Measurements from ENCODE around the gene CHD6. TPM values are rescaled to one million over a fixed set of nuclear protein-coding genes. Genes with fewer than 3 reads are reported as not detected.
"Not testable (repeated sequence)": the region's sequence is repeated elsewhere in the genome, so short reads cannot be mapped to it uniquely, and the experiment has no call there.

Gene CHD6
- total RNA-seq, 1 experiment from 2014 or later, result 27.2 TPM

- no peak for DNase-seq (ENCODE audit: unreplicated experiment)
- no TSS peak for BruUV-seq (replicated peaks)
- no peak for TF ChIP-seq CTCF (IDR thresholded peaks at IDR 0.05; ENCODE audit: unreplicated experiment)
- POLR2A ChIA-PET, result no interaction called here
- Mint-ChIP-seq H3K4me1 (ENCODE audit: insufficient read depth, unreplicated experiment) (peaks cover 8% of the 10 kb centered on the region), H3K4me3 (ENCODE audit: unreplicated experiment) (no peak overlapping the region), H3K36me3 (ENCODE audit: insufficient read depth, unreplicated experiment) (peaks cover 11% of the 10 kb centered on the region), H3K27me3 (ENCODE audit: insufficient read depth, unreplicated experiment) (no peaks in the 10 kb centered on the region), H3K27ac (ENCODE audit: low read depth, unreplicated experiment) (no peak overlapping the region), H3K9me3 (ENCODE audit: unreplicated experiment) (no peaks in the 10 kb centered on the region)
- CTCF ChIA-PET, result no interaction called here
- intact Hi-C loops (cut with micrococcal nuclease), result no loop called here
Observed at GRCh38 chr20:41538810-41539596, 79.2 kb downstream of the CHD6 start.

GRCh38 chr20:41537865-41538264 is 80.3 kb downstream of the CHD6 start:
- Mint-ChIP-seq H3K4me3 (ENCODE audit: unreplicated experiment) (no peak overlapping the region), H3K36me3 (ENCODE audit: insufficient read depth, unreplicated experiment) (peaks cover 12% of the 10 kb centered on the region), H3K27me3 (ENCODE audit: insufficient read depth, unreplicated experiment) (no peaks in the 10 kb centered on the region), H3K27ac (ENCODE audit: low read depth, unreplicated experiment) (no peak overlapping the region), H3K4me1 (ENCODE audit: insufficient read depth, unreplicated experiment) (peaks cover 8% of the 10 kb centered on the region), H3K9me3 (ENCODE audit: unreplicated experiment) (no peaks in the 10 kb centered on the region)
- POLR2A ChIA-PET, result no interaction called here
- BruUV-seq (replicated peaks), result no TSS peak
- CTCF ChIA-PET, result interaction anchor here (0.6 kb wide), 1 partner anchor 1645 kb away, joined by 3 read pairs; no protein-coding TSS in a partner anchor
- intact Hi-C loops (cut with micrococcal nuclease), result no loop called here
- no peak for DNase-seq (ENCODE audit: unreplicated experiment)
- TF ChIP-seq CTCF (IDR thresholded peaks at IDR 0.05; ENCODE audit: unreplicated experiment), result no peak

GRCh38 chr20:41535551-41535950 is 82.6 kb downstream of the CHD6 start:
- ChIA-PET CTCF (interaction anchor here (1.5 kb wide), 1 partner anchor 10 kb away, joined by 5 read pairs; no protein-coding TSS in a partner anchor), POLR2A (interaction anchor here (0.6 to 1.3 kb wide), 3 partner anchors 9 to 39 kb away, joined by 3 read pairs; no protein-coding TSS in a partner anchor)
- intact Hi-C loops (cut with micrococcal nuclease); BruUV-seq (replicated peaks); DNase-seq (ENCODE audit: unreplicated experiment); H3K27me3 Mint-ChIP-seq (ENCODE audit: insufficient read depth, unreplicated experiment); H3K4me3 Mint-ChIP-seq (ENCODE audit: unreplicated experiment); H3K27ac Mint-ChIP-seq (ENCODE audit: low read depth, unreplicated experiment); H3K9me3 Mint-ChIP-seq (ENCODE audit: unreplicated experiment); H3K4me1 Mint-ChIP-seq (ENCODE audit: insufficient read depth, unreplicated experiment): not testable (repeated sequence)
- peaks cover 19% of the 10 kb centered on the region for H3K36me3 Mint-ChIP-seq (ENCODE audit: insufficient read depth, unreplicated experiment)

- Mint-ChIP-seq H3K27me3 (ENCODE audit: insufficient read depth, unreplicated experiment) (no peaks in the 10 kb centered on the region), H3K4me3 (ENCODE audit: unreplicated experiment) (no peak overlapping the region), H3K36me3 (ENCODE audit: insufficient read depth, unreplicated experiment) (peaks cover 19% of the 10 kb centered on the region), H3K4me1 (ENCODE audit: insufficient read depth, unreplicated experiment) (peaks cover 8% of the 10 kb centered on the region), H3K27ac (ENCODE audit: low read depth, unreplicated experiment) (no peak overlapping the region), H3K9me3 (ENCODE audit: unreplicated experiment) (no peaks in the 10 kb centered on the region)
- POLR2A ChIA-PET, result interaction anchor here (0.8 to 1.5 kb wide), 2 partner anchors 9 to 40 kb away, joined by 3 to 4 read pairs; no protein-coding TSS in a partner anchor
- intact Hi-C loops (cut with micrococcal nuclease), result no loop called here
- no peak for TF ChIP-seq CTCF (IDR thresholded peaks at IDR 0.05; ENCODE audit: unreplicated experiment)
- no TSS peak for BruUV-seq (replicated peaks)
- CTCF ChIA-PET, result interaction anchor here (0.7 to 1.5 kb wide), 2 partner anchors 9 to 34 kb away, joined by 3 to 5 read pairs; no protein-coding TSS in a partner anchor
- peak; percentile 30 for DNase-seq (ENCODE audit: unreplicated experiment)
Observed at GRCh38 chr20:41534842-41535241, 83.3 kb downstream of the CHD6 start.

Measured in MCF 10A (cell line).